HCT116 (cell line): ENCODE data around the gene SEC16A. TPM values are rescaled to one million over a fixed set of nuclear protein-coding genes. Genes with fewer than 3 reads are reported as not detected.

Experiments used
- ATAC-seq: fragments of 200-7000 bp; cut with Tn5 transposase; 2 replicates; pipeline ENCODE4 v1.9.1; 2020; ENCODE audit warnings: mild to moderate bottlenecking, moderate library complexity
- BruUV-seq: library from RNA; stranded (reverse); fragments of 400-500 nt; replicated peaks from 2 replicates; lab custom pipeline; 2021; lab: Mats Ljungman, UMichigan
- CTCF ChIA-PET: fragments of 300-600 bp; sonication (Branson Sonifier 250); formaldehyde crosslinking; loops from one replicate; lab custom pipeline; 2021; ENCODE audit warnings: antibody characterized with exemption; lab: Charles Lee
- POLR2A ChIA-PET: fragments of 300-600, 350-600 bp; sonication (Branson Sonifier 250); formaldehyde crosslinking; loops from one replicate; lab custom pipeline; 2021; ENCODE audit warnings: antibody characterized with exemption; lab: Charles Lee
- RAD21 ChIA-PET, 2 experiments: fragments of 300-600 bp; sonication (Branson Sonifier 250); formaldehyde crosslinking; loops; one replicate each; lab custom pipeline; 2023; ENCODE audit warnings: low total read pairs in 2 of 2; ENCODE audit not compliant: uncharacterized antibody in 2 of 2, unreplicated experiment in 2 of 2, low non-redundant PET in 1 of 2; lab: Charles Lee
- DNase-seq: peaks from one replicate; pipeline ENCODE4 v3.0.0-alpha.2; 2010; ENCODE audit warnings: low read depth, low spot score
- H2AFZ ChIP-seq: fragments of 200-600 bp; shearing (Covaris generic), sonication (generic); 2 replicates; pipeline ENCODE4 v1.6.1; 2017; ENCODE audit warnings: low read depth, mixed run types, mixed read lengths, antibody characterized with exemption, low read length; ENCODE audit not compliant: poor library complexity, severe bottlenecking
- H3K27ac ChIP-seq: 2 replicates; pipeline ENCODE4 v1.5.1; 2012; ENCODE audit warnings: low read depth, low read length
- H3K27me3 ChIP-seq: fragments of 200-600 bp; sonication (generic); 2 replicates; pipeline ENCODE4 v1.6.1; 2016; ENCODE audit warnings: mixed run types, low read length, mixed read lengths; ENCODE audit not compliant: insufficient read depth
- H3K36me3 ChIP-seq, 2 experiments: fragments of 200-500 bp in 1 of 2; fragments of 200-600 bp in 1 of 2; sonication (Bioruptor generic) in 1 of 2; sonication (generic) in 1 of 2; 2 replicates each; pipeline versions ENCODE4 v1.5.1 to v1.6.1; 2014 to 2016; ENCODE audit warnings: low read length in 2 of 2, inconsistent platforms in 1 of 2, mixed read lengths in 1 of 2, mixed run types in 1 of 2; ENCODE audit not compliant: insufficient read depth in 2 of 2, control insufficient read depth in 1 of 2
- H3K4me1 ChIP-seq, 2 experiments: fragments of 200-600 bp in 1 of 2; sonication (generic) in 1 of 2; 2 replicates each; pipeline versions ENCODE4 v1.5.1 to v1.6.1; 2012 to 2017; ENCODE audit warnings: low read length in 2 of 2, inconsistent platforms in 1 of 2, mild to moderate bottlenecking in 1 of 2, mixed read lengths in 1 of 2, mixed run types in 1 of 2, moderate library complexity in 1 of 2; ENCODE audit not compliant: insufficient read depth in 2 of 2, control insufficient read depth in 1 of 2
- H3K4me2 ChIP-seq: fragments of 200-600 bp; sonication (generic); 2 replicates; pipeline ENCODE4 v1.6.1; 2017; ENCODE audit warnings: mixed run types, low read length, mixed read lengths
- H3K4me3 ChIP-seq, 2 experiments: fragments of 200-600 bp in 1 of 2; sonication (generic) in 1 of 2; replicated peaks in 1 of 2; 2 replicates each; pipeline ENCODE4 v1.5.1; 2011 to 2016; ENCODE audit warnings: low read length in 2 of 2, control low read depth in 1 of 2, low read depth in 1 of 2, mild to moderate bottlenecking in 1 of 2, mixed read lengths in 1 of 2, mixed run types in 1 of 2
- H3K79me2 ChIP-seq: fragments of 200-600 bp; sonication (generic); 2 replicates; pipeline ENCODE4 v1.6.1; 2017; ENCODE audit warnings: mild to moderate bottlenecking, mixed run types, low read length, moderate library complexity, mixed read lengths; ENCODE audit not compliant: insufficient read depth
- H3K9ac ChIP-seq: fragments of 200-600 bp; sonication (generic); 2 replicates; pipeline ENCODE4 v1.6.1; 2016; ENCODE audit warnings: low read length, mixed read lengths
- H3K9me2 ChIP-seq: fragments of 200-600 bp; sonication (generic), shearing (Covaris generic); 2 replicates; pipeline ENCODE4 v1.6.1; 2017; ENCODE audit warnings: mixed run types, mild to moderate bottlenecking, moderate library complexity; ENCODE audit not compliant: insufficient read depth
- H3K9me3 ChIP-seq, 2 experiments: fragments of 200-500 bp in 1 of 2; fragments of 200-600 bp in 1 of 2; sonication (Bioruptor generic) in 1 of 2; sonication (generic) in 1 of 2; 2 replicates each; pipeline ENCODE4 v1.6.1; 2014 to 2017; ENCODE audit warnings: low read length in 2 of 2, mixed read lengths in 2 of 2, inconsistent platforms in 1 of 2, low read depth in 1 of 2, mild to moderate bottlenecking in 1 of 2, mixed run types in 1 of 2, moderate library complexity in 1 of 2; ENCODE audit not compliant: control insufficient read depth in 1 of 2, insufficient read depth in 1 of 2
- H4K20me1 ChIP-seq: fragments of 200-600 bp; sonication (generic), shearing (Covaris generic); 2 replicates; pipeline ENCODE4 v1.6.1; 2017; ENCODE audit warnings: mixed run types, mild to moderate bottlenecking, moderate library complexity; ENCODE audit not compliant: insufficient read depth
- CBX3 ChIP-seq: IDR thresholded peaks from 2 replicates; pipeline ENCODE4 v1.6.1; 2012; ENCODE audit warnings: low read depth
- EGR1 ChIP-seq: IDR thresholded peaks from 2 replicates; pipeline ENCODE4 v1.6.1; 2012; ENCODE audit warnings: low read depth
- ELF1 ChIP-seq: IDR thresholded peaks from 2 replicates; pipeline ENCODE4 v1.6.1; 2012; ENCODE audit warnings: low read depth, borderline replicate concordance
- EZH2 ChIP-seq: fragments of 200-600 bp; sonication (generic); IDR thresholded peaks from 2 replicates; pipeline ENCODE4 v1.6.1; 2017; ENCODE audit warnings: antibody characterized with exemption, mixed run types
- FOSL1 ChIP-seq: IDR thresholded peaks from 2 replicates; pipeline ENCODE4 v1.6.1; 2012; ENCODE audit warnings: low read depth
- JUND ChIP-seq: IDR thresholded peaks from 2 replicates; pipeline ENCODE4 v1.6.1; 2012
- MAX ChIP-seq: IDR thresholded peaks from 2 replicates; pipeline ENCODE4 v1.6.1; 2012
- POLR2A ChIP-seq: IDR thresholded peaks from 2 replicates; pipeline ENCODE4 v1.7.0; 2011; ENCODE audit warnings: borderline replicate concordance; ENCODE audit not compliant: insufficient read depth, insufficient read length; ENCODE audit errors: extremely low read depth
- RAD21 ChIP-seq: IDR thresholded peaks from 2 replicates; pipeline ENCODE4 v1.6.1; 2012; ENCODE audit warnings: low read depth, mild to moderate bottlenecking
- REST ChIP-seq: IDR thresholded peaks from 2 replicates; pipeline ENCODE4 v1.6.1; 2012; ENCODE audit warnings: low read depth
- SIN3A ChIP-seq: IDR thresholded peaks from 2 replicates; pipeline ENCODE4 v1.6.1; 2012; ENCODE audit warnings: low read depth
- SP1 ChIP-seq: IDR thresholded peaks from 2 replicates; pipeline ENCODE4 v1.6.1; 2012; ENCODE audit warnings: low read depth
- SRF ChIP-seq: IDR thresholded peaks from 2 replicates; pipeline ENCODE4 v1.6.1; 2012; ENCODE audit warnings: low read depth
- TCF7L2 ChIP-seq: IDR thresholded peaks from 2 replicates; pipeline ENCODE4 v1.7.0; 2011; ENCODE audit warnings: borderline replicate concordance, inconsistent platforms; ENCODE audit not compliant: insufficient read depth, insufficient read length; ENCODE audit errors: extremely low read depth
- YY1 ChIP-seq: IDR thresholded peaks from 2 replicates; pipeline ENCODE4 v1.6.1; 2011; ENCODE audit warnings: low read length, low read depth, moderate library complexity, mild to moderate bottlenecking; ENCODE audit not compliant: insufficient replicate concordance; ENCODE audit errors: extremely low read depth
- ZNF274 ChIP-seq: fragments of 200-500 bp; sonication (Bioruptor generic); IDR thresholded peaks from 2 replicates; pipeline ENCODE4 v1.6.1; 2014; ENCODE audit warnings: mild to moderate bottlenecking, low read depth, low read length, inconsistent platforms
- intact Hi-C: fragments of 100-400 bp; cut with micrococcal nuclease; formaldehyde crosslinking; loops from 2 replicates; pipeline ENCODE4 v1.10.0; 2022
- total RNA-seq: library from RNA; stranded (reverse); gene quantifications from one replicate; pipeline ENCODE4 v1.2.1, GENCODE V29; 2021; ENCODE audit not compliant: unreplicated experiment
- TF ChIP-seq, protein P1 (sequence below): IDR thresholded peaks from 2 replicates; pipeline ENCODE4 v1.6.1; 2012
- TF ChIP-seq, protein P2 (sequence below): IDR thresholded peaks from 2 replicates; pipeline ENCODE4 v1.6.1; 2011; ENCODE audit warnings: mild to moderate bottlenecking, low read length, moderate library complexity; ENCODE audit not compliant: insufficient replicate concordance; ENCODE audit errors: extremely low read depth
- TF ChIP-seq, protein P3 (sequence below), 3 experiments: fragments of 200-600 bp in 1 of 3; sonication (generic) in 1 of 3; IDR thresholded peaks in 2 of 3; conservative IDR thresholded peaks in 1 of 3; 2 replicates each; pipeline ENCODE4 v1.5.1; 2012 to 2017; ENCODE audit warnings: low read depth in 2 of 3, low read length in 2 of 3, antibody characterized with exemption in 1 of 3, borderline replicate concordance in 1 of 3, control low read depth in 1 of 3, mild to moderate bottlenecking in 1 of 3, mixed read lengths in 1 of 3, mixed run types in 1 of 3, moderate library complexity in 1 of 3; ENCODE audit not compliant: insufficient read depth in 1 of 3

Gene SEC16A
- total RNA-seq, 1 experiment from 2014 or later: 49.8 TPM

- RAD21 ChIA-PET: no interaction called here
- ATAC-seq (no peak), DNase-seq (no peak)
- H3K27me3 ChIP-seq: no peaks in the 10 kb centered on the region
- no peak overlapping the region for H3K4me3 ChIP-seq
- H3K4me2 ChIP-seq: no peak overlapping the region
- no peaks in the 10 kb centered on the region for H3K9me3 ChIP-seq
- CTCF ChIA-PET: no interaction called here
- POLR2A ChIA-PET: no interaction called here
- H3K36me3 ChIP-seq: peaks cover 58 to 71% of the 10 kb centered on the region in 2 experiments
- peaks cover 81% of the 10 kb centered on the region for H3K79me2 ChIP-seq
- no peaks in the 10 kb centered on the region for H4K20me1 ChIP-seq
- no peak overlapping the region for H3K9ac ChIP-seq
- TF ChIP-seq EGR1 (no peak), REST (no peak), FOSL1 (no peak), ELF1 (no peak), EZH2 (no peak), SRF (no peak), JUND (no peak), TCF7L2 (no peak), SP1 (no peak), SIN3A (no peak), RAD21 (no peak), POLR2A (no peak), YY1 (no peak), ZNF274 (no peak), CBX3 (no peak), MAX (no peak)
- TF ChIP-seq, protein P1, sequence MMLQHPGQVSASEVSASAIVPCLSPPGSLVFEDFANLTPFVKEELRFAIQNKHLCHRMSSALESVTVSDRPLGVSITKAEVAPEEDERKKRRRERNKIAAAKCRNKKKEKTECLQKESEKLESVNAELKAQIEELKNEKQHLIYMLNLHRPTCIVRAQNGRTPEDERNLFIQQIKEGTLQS: no peak
- TF ChIP-seq, protein P2, sequence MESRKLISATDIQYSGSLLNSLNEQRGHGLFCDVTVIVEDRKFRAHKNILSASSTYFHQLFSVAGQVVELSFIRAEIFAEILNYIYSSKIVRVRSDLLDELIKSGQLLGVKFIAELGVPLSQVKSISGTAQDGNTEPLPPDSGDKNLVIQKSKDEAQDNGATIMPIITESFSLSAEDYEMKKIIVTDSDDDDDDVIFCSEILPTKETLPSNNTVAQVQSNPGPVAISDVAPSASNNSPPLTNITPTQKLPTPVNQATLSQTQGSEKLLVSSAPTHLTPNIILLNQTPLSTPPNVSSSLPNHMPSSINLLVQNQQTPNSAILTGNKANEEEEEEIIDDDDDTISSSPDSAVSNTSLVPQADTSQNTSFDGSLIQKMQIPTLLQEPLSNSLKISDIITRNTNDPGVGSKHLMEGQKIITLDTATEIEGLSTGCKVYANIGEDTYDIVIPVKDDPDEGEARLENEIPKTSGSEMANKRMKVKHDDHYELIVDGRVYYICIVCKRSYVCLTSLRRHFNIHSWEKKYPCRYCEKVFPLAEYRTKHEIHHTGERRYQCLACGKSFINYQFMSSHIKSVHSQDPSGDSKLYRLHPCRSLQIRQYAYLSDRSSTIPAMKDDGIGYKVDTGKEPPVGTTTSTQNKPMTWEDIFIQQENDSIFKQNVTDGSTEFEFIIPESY: no peak
- TF ChIP-seq, protein P3, sequence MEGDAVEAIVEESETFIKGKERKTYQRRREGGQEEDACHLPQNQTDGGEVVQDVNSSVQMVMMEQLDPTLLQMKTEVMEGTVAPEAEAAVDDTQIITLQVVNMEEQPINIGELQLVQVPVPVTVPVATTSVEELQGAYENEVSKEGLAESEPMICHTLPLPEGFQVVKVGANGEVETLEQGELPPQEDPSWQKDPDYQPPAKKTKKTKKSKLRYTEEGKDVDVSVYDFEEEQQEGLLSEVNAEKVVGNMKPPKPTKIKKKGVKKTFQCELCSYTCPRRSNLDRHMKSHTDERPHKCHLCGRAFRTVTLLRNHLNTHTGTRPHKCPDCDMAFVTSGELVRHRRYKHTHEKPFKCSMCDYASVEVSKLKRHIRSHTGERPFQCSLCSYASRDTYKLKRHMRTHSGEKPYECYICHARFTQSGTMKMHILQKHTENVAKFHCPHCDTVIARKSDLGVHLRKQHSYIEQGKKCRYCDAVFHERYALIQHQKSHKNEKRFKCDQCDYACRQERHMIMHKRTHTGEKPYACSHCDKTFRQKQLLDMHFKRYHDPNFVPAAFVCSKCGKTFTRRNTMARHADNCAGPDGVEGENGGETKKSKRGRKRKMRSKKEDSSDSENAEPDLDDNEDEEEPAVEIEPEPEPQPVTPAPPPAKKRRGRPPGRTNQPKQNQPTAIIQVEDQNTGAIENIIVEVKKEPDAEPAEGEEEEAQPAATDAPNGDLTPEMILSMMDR (IDR thresholded peaks at IDR 0.05 in 2 of 3, conservative IDR thresholded peaks at IDR 0.05 in 1 of 3; ENCODE audit: borderline replicate concordance in 1 of 3, insufficient read depth in 1 of 3, low read depth in 2 of 3, low read length in 2 of 3): no peak
- TF ChIP-seq, all 23 proteins: peak for 0
- H3K4me1 ChIP-seq: no peaks in the 10 kb centered on the region
- no TSS peak for BruUV-seq
- intact Hi-C loops: no loop called here
- no peak overlapping the region for H2AFZ ChIP-seq
- no peaks in the 10 kb centered on the region for H3K9me2 ChIP-seq
- H3K27ac ChIP-seq: no peak overlapping the region
These were observed 10.9 kb downstream of the SEC16A start for GRCh38 chr9:136471802-136472487.
